HG02798 (cell line): ENCODE data around the gene MRPL48.
"Not testable (repeated sequence)": the region's sequence is repeated elsewhere in the genome, so short reads cannot be mapped to it uniquely, and the experiment has no call there.

Experiments
- ATAC-seq: cut with Tn5 transposase; IDR thresholded peaks from one replicate; pipeline ENCODE4 v1.9.1; 2021; ENCODE audit warnings: mild to moderate bottlenecking; ENCODE audit not compliant: unreplicated experiment, poor library complexity

MRPL48 gene

GRCh38 chr11:73770811-73771210 is 16.9 kb upstream of the MRPL48 start:
- not testable (repeated sequence) for ATAC-seq

- ATAC-seq = peak; percentile 99
These were observed 8.4 kb upstream of the MRPL48 start for GRCh38 chr11:73779084-73779902.

GRCh38 chr11:73781303-73781702 is 6.4 kb upstream of the MRPL48 start:
- no peak for ATAC-seq

- ATAC-seq = no peak
These were observed 4.1 kb upstream of the MRPL48 start for GRCh38 chr11:73783483-73784020.

GRCh38 chr11:73784080-73784634 is 3.5 kb upstream of the MRPL48 start:
- no peak for ATAC-seq

GRCh38 chr11:73784734-73785133 is 2.9 kb upstream of the MRPL48 start:
- ATAC-seq = no peak

- ATAC-seq = not testable (repeated sequence)
These were observed 2.2 kb upstream of the MRPL48 start for GRCh38 chr11:73785467-73785866.

GRCh38 chr11:73787051-73787642 is 527 bp upstream of the MRPL48 start:
- no peak for ATAC-seq

- no peak for ATAC-seq
These were observed 1.6 kb downstream of the MRPL48 start for GRCh38 chr11:73789279-73789670.

GRCh38 chr11:73792584-73792983 is 4.9 kb downstream of the MRPL48 start:
- no peak for ATAC-seq

GRCh38 chr11:73795925-73796632 is 8.4 kb downstream of the MRPL48 start:
- ATAC-seq = no peak

- no peak for ATAC-seq
These were observed 9.8 kb downstream of the MRPL48 start for GRCh38 chr11:73797457-73797856.

GRCh38 chr11:73800276-73800806 is 12.7 kb downstream of the MRPL48 start:
- ATAC-seq = no peak

- ATAC-seq = no peak
These were observed 13.5 kb downstream of the MRPL48 start for GRCh38 chr11:73801136-73801535.

GRCh38 chr11:73804712-73805111 is 17.0 kb downstream of the MRPL48 start:
- no peak for ATAC-seq

GRCh38 chr11:73808052-73808451 is 20.4 kb downstream of the MRPL48 start:
- no peak for ATAC-seq

GRCh38 chr11:73810637-73811036 is 23.0 kb downstream of the MRPL48 start:
- ATAC-seq = no peak

- ATAC-seq = no peak
These were observed 24.6 kb downstream of the MRPL48 start for GRCh38 chr11:73812234-73812633.

GRCh38 chr11:73814812-73815211 is 27.1 kb downstream of the MRPL48 start:
- ATAC-seq = no peak

GRCh38 chr11:73818846-73819245 is 31.2 kb downstream of the MRPL48 start:
- no peak for ATAC-seq
